ENCODE data around the gene LPP.

Gene LPP

GRCh38 chr3:188739511-188739910 is 585.6 kb downstream of the LPP start:
- no peak for DNase-seq (ENCODE audit: low spot score)

GRCh38 chr3:188740010-188740409 is 586.1 kb downstream of the LPP start:
- DNase-seq (ENCODE audit: low spot score), result no peak

GRCh38 chr3:188742755-188743550 is 589.0 kb downstream of the LPP start:
- no peak for DNase-seq (ENCODE audit: low spot score)

- no peak for DNase-seq (ENCODE audit: low spot score)
Measured at GRCh38 chr3:188744166-188744565, 590.2 kb downstream of the LPP start.

GRCh38 chr3:188745031-188745430 is 591.1 kb downstream of the LPP start:
- no peak for DNase-seq (ENCODE audit: low spot score)

GRCh38 chr3:188746291-188746783 is 592.4 kb downstream of the LPP start:
- DNase-seq (ENCODE audit: low spot score), result no peak

GRCh38 chr3:188747489-188747888 is 593.5 kb downstream of the LPP start:
- no peak for DNase-seq (ENCODE audit: low spot score)

GRCh38 chr3:188749010-188749617 is 595.2 kb downstream of the LPP start:
- DNase-seq (ENCODE audit: low spot score), result no peak

- DNase-seq (ENCODE audit: low spot score), result no peak
Measured at GRCh38 chr3:188749830-188750229, 595.9 kb downstream of the LPP start.

GRCh38 chr3:188750617-188751016 is 596.7 kb downstream of the LPP start:
- DNase-seq (ENCODE audit: low spot score), result no peak

GRCh38 chr3:188752850-188753249 is 598.9 kb downstream of the LPP start:
- DNase-seq (ENCODE audit: low spot score), result no peak

- DNase-seq (ENCODE audit: low spot score), result no peak
Measured at GRCh38 chr3:188754267-188754666, 600.3 kb downstream of the LPP start.

GRCh38 chr3:188756241-188756640 is 602.3 kb downstream of the LPP start:
- DNase-seq (ENCODE audit: low spot score), result no peak

GRCh38 chr3:188759336-188760005 is 605.5 kb downstream of the LPP start:
- DNase-seq (ENCODE audit: low spot score), result no peak

- DNase-seq (ENCODE audit: low spot score), result no peak
Measured at GRCh38 chr3:188760408-188760807, 606.5 kb downstream of the LPP start.

- no peak for DNase-seq (ENCODE audit: low spot score)
Measured at GRCh38 chr3:188761439-188761838, 607.5 kb downstream of the LPP start.

GRCh38 chr3:188761964-188762363 is 608.0 kb downstream of the LPP start:
- DNase-seq (ENCODE audit: low spot score), result no peak

- no peak for DNase-seq (ENCODE audit: low spot score)
Measured at GRCh38 chr3:188764609-188765008, 610.7 kb downstream of the LPP start.

- DNase-seq (ENCODE audit: low spot score), result no peak
Measured at GRCh38 chr3:188769831-188770230, 615.9 kb downstream of the LPP start.

GRCh38 chr3:188772886-188773285 is 618.9 kb downstream of the LPP start:
- no peak for DNase-seq (ENCODE audit: low spot score)

GRCh38 chr3:188775412-188775811 is 621.5 kb downstream of the LPP start:
- DNase-seq (ENCODE audit: low spot score), result no peak

GRCh38 chr3:188776447-188776846 is 622.5 kb downstream of the LPP start:
- DNase-seq (ENCODE audit: low spot score), result no peak
